ENCODE data around the gene ANKIB1.
A peak's percentile ranks its signal among the peaks of the same experiment; 100 is the strongest.

ANKIB1 gene

GRCh38 chr7:92245487-92246359 lies at the start of gene ANKIB1, which contains the start of gene KRIT1:
TSS of gene ANKIB1 (plus strand) at chr7:92245974. CDS start at chr7:92294979, 49,005 bp downstream.
TSS of gene KRIT1 (minus strand) at chr7:92245914. CDS start at chr7:92242135, 3,779 bp downstream.
- intact Hi-C loops (cut with micrococcal nuclease): loop anchor here (1.0 to 5.0 kb wide), 4 partner anchors 111 to 342 kb away; partner anchors contain the start of genes CYP51A1, GATAD1, PEX1 and RBM48
- H3K36me3 Mint-ChIP-seq (ENCODE audit: low read depth): peaks cover 24% of the 10 kb centered on the region
- no peaks in the 10 kb centered on the region for H3K27me3 Mint-ChIP-seq
- H3K27ac Mint-ChIP-seq: peak within 1 kb of the TSS; percentile 97
- peaks cover 27% of the 10 kb centered on the region for H3K4me1 Mint-ChIP-seq (ENCODE audit: low read depth)
- peak within 1 kb of the TSS; percentile 87 for H3K4me3 Mint-ChIP-seq
- H3K9me3 Mint-ChIP-seq: no peaks in the 10 kb centered on the region

DNA sequence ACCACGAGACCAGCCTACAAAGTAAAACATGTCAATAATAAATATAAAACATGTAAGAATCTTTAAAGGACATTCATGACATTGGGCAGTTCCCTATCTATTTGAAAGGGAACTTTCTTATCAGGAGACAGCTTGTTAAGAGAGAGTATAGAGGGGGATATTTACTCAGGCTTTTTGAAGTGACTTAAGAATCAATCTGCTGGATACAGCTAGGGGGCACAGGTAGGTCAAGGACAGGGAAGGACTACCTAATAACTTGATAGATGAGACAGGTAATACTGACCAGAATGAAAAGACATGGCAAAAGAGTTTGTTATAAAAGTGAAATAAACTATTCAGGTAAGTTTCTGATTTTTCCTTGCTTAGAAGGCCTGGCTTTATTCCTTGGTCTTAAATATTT lies 45.0 kb upstream of the ANKIB1 start:
- Mint-ChIP-seq H3K36me3 (ENCODE audit: low read depth) (peaks cover 66% of the 10 kb centered on the region), H3K4me3 (no peak overlapping the region), H3K4me1 (ENCODE audit: low read depth) (no peaks in the 10 kb centered on the region), H3K9me3 (no peaks in the 10 kb centered on the region), H3K27ac (no peak overlapping the region), H3K27me3 (no peaks in the 10 kb centered on the region)
- intact Hi-C loops (cut with micrococcal nuclease): no loop called here

- peaks cover 88% of the 10 kb centered on the region for H3K36me3 Mint-ChIP-seq (ENCODE audit: low read depth)
- H3K27ac Mint-ChIP-seq: no peak overlapping the region
- no peaks in the 10 kb centered on the region for H3K4me1 Mint-ChIP-seq (ENCODE audit: low read depth)
- intact Hi-C loops (cut with micrococcal nuclease): no loop called here
- peaks cover 18% of the 10 kb centered on the region for H3K9me3 Mint-ChIP-seq
- no peaks in the 10 kb centered on the region for H3K27me3 Mint-ChIP-seq
- no peak overlapping the region for H3K4me3 Mint-ChIP-seq
These were observed 39.8 kb upstream of the ANKIB1 start for GRCh38 chr7:92205987-92206386.

GRCh38 chr7:92206672-92207071 lies 39.1 kb upstream of the ANKIB1 start:
- Mint-ChIP-seq H3K27me3 (no peaks in the 10 kb centered on the region), H3K27ac (no peak overlapping the region), H3K4me1 (ENCODE audit: low read depth) (no peaks in the 10 kb centered on the region), H3K36me3 (ENCODE audit: low read depth) (peaks cover 94% of the 10 kb centered on the region), H3K4me3 (no peak overlapping the region), H3K9me3 (peaks cover 18% of the 10 kb centered on the region)
- intact Hi-C loops (cut with micrococcal nuclease): no loop called here

GRCh38 chr7:92221766-92222165 lies 24.0 kb upstream of the ANKIB1 start:
- Mint-ChIP-seq H3K36me3 (ENCODE audit: low read depth) (peaks cover 84% of the 10 kb centered on the region), H3K27me3 (no peaks in the 10 kb centered on the region), H3K27ac (no peak overlapping the region), H3K4me3 (no peak overlapping the region), H3K4me1 (ENCODE audit: low read depth) (no peaks in the 10 kb centered on the region), H3K9me3 (no peaks in the 10 kb centered on the region)
- intact Hi-C loops (cut with micrococcal nuclease): loop anchor here (10.0 kb wide), 1 partner anchor 123 kb away; no protein-coding TSS in a partner anchor

GRCh38 chr7:92226981-92227380 lies 18.8 kb upstream of the ANKIB1 start:
- no peaks in the 10 kb centered on the region for H3K4me1 Mint-ChIP-seq (ENCODE audit: low read depth)
- no peaks in the 10 kb centered on the region for H3K9me3 Mint-ChIP-seq
- intact Hi-C loops (cut with micrococcal nuclease): loop anchor here (10.0 kb wide), 1 partner anchor 118 kb away; no protein-coding TSS in a partner anchor
- H3K27me3 Mint-ChIP-seq: no peaks in the 10 kb centered on the region
- H3K36me3 Mint-ChIP-seq (ENCODE audit: low read depth): peaks cover 77% of the 10 kb centered on the region
- no peak overlapping the region for H3K4me3 Mint-ChIP-seq
- no peak overlapping the region for H3K27ac Mint-ChIP-seq

DNA sequence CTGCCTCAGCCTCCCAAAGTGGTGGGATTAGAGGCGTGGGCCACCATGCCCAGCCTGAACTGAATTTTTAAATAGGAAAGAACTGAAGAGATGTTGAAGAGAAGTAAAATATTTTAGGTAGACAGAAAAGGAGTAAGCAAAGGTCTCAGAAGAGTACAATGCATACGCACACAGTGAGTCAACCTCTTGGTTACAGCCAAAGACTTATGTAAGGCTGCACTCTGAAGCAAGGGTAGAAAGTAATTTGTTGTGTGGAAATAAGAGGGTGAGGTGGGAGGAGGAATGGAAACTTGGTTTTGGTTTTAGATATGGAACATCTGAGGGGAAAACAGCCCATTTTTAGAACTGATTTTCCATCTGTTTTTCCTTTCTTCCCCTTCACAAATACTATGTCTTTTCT lies 17.7 kb upstream of the ANKIB1 start:
- Mint-ChIP-seq H3K27me3 (no peaks in the 10 kb centered on the region), H3K4me3 (no peak overlapping the region), H3K4me1 (ENCODE audit: low read depth) (no peaks in the 10 kb centered on the region), H3K27ac (no peak overlapping the region), H3K9me3 (no peaks in the 10 kb centered on the region), H3K36me3 (ENCODE audit: low read depth) (peaks cover 83% of the 10 kb centered on the region)
- intact Hi-C loops (cut with micrococcal nuclease): loop anchor here (10.0 kb wide), 1 partner anchor 117 kb away; no protein-coding TSS in a partner anchor

DNA sequence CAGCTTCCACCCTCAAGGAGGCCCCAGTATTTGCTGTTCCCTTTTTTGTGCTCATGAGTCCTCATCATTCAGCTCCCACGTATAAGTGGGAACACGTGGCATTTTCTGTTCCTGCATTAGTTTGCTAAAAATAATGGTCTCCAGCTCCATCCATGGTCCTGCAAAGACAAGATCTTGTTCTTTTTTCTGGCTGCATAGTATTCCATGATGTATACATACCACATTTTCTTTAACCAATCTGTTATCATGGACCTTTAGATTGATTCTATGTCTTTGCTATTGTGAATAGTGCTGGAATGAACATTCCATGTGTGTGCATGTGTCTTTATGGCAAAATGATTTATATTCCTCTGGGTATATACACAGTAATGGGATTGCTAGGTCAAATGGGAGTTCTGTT lies 17.0 kb upstream of the ANKIB1 start:
- Mint-ChIP-seq H3K36me3 (ENCODE audit: low read depth) (peaks cover 85% of the 10 kb centered on the region), H3K4me1 (ENCODE audit: low read depth) (no peaks in the 10 kb centered on the region), H3K4me3 (no peak overlapping the region), H3K27me3 (no peaks in the 10 kb centered on the region), H3K9me3 (no peaks in the 10 kb centered on the region), H3K27ac (no peak overlapping the region)
- intact Hi-C loops (cut with micrococcal nuclease): loop anchor here (10.0 kb wide), 1 partner anchor 116 kb away; no protein-coding TSS in a partner anchor

- Mint-ChIP-seq H3K27me3 (no peaks in the 10 kb centered on the region), H3K4me3 (no peak overlapping the region), H3K4me1 (ENCODE audit: low read depth) (no peaks in the 10 kb centered on the region), H3K36me3 (ENCODE audit: low read depth) (peaks cover 83% of the 10 kb centered on the region), H3K27ac (no peak overlapping the region), H3K9me3 (no peaks in the 10 kb centered on the region)
- intact Hi-C loops (cut with micrococcal nuclease): no loop called here
These were observed 15.2 kb upstream of the ANKIB1 start for GRCh38 chr7:92230547-92230946.

DNA sequence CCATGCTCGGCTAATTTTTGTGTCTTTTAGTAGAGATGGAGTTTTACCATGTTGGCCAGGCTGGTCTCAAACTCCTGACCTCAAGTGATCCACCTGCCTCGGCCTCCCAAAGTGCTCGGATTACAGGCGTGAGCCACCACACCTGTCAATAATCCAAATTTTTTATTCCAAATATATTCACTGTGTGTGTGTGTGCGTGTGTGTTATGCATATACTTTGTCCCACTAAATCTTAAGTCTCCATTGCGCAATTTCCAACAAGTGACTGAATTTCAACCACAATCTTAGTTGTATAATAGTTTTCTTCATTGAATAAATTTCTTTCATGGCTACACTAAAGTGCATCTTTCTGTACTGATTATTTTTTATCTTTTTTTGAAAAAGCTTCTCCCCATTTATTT lies 2.8 kb upstream of the ANKIB1 start:
- peaks cover 22% of the 10 kb centered on the region for H3K4me1 Mint-ChIP-seq (ENCODE audit: low read depth)
- no peaks in the 10 kb centered on the region for H3K9me3 Mint-ChIP-seq
- intact Hi-C loops (cut with micrococcal nuclease): loop anchor here (5.0 kb wide), 1 partner anchor 301 kb away; the partner anchor contains the start of gene AKAP9
- peaks cover 39% of the 10 kb centered on the region for H3K36me3 Mint-ChIP-seq (ENCODE audit: low read depth)
- no peak overlapping the region for H3K27ac Mint-ChIP-seq
- H3K4me3 Mint-ChIP-seq: no peak overlapping the region
- no peaks in the 10 kb centered on the region for H3K27me3 Mint-ChIP-seq

DNA sequence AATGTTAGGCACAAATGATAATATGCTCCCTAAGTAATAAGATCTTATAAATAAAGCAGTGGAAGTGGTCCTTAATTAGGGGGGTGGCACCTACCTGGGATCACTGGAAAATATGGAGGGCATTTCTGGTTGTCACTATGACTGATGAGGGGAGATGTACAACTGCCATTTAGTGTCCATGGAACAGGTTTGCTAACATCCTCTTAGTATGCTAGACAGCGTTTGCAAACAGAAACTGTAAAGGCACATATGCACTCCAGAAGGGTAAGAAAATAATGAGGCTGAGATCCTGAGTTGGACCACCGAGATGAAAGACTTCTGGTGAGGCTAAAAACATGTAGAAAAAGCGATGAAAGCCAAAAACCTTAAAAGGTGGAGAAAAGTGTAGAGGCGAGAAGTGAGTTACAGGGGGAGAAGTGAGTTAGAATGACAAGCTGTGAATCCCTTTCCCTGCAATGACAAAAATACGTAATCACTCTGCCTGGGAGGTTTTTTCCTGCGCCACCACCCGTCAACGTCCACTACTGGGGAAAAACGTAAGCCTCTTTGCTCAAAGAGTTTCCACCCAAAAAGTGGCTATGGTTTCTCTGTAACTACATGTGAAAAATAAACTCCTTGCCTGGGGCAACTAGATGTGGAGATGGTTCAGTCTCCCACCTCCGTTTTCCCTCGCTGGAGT lies 827 bp upstream of the ANKIB1 start:
- Mint-ChIP-seq H3K27ac (peak overlapping the region; percentile 97), H3K4me3 (peak overlapping the region; percentile 87), H3K27me3 (no peaks in the 10 kb centered on the region), H3K9me3 (no peaks in the 10 kb centered on the region), H3K4me1 (ENCODE audit: low read depth) (peaks cover 27% of the 10 kb centered on the region), H3K36me3 (ENCODE audit: low read depth) (peaks cover 28% of the 10 kb centered on the region)
- intact Hi-C loops (cut with micrococcal nuclease): loop anchor here (2.0 to 5.0 kb wide), 4 partner anchors 110 to 342 kb away; partner anchors contain the start of genes AKAP9, CYP51A1, PEX1 and RBM48

DNA sequence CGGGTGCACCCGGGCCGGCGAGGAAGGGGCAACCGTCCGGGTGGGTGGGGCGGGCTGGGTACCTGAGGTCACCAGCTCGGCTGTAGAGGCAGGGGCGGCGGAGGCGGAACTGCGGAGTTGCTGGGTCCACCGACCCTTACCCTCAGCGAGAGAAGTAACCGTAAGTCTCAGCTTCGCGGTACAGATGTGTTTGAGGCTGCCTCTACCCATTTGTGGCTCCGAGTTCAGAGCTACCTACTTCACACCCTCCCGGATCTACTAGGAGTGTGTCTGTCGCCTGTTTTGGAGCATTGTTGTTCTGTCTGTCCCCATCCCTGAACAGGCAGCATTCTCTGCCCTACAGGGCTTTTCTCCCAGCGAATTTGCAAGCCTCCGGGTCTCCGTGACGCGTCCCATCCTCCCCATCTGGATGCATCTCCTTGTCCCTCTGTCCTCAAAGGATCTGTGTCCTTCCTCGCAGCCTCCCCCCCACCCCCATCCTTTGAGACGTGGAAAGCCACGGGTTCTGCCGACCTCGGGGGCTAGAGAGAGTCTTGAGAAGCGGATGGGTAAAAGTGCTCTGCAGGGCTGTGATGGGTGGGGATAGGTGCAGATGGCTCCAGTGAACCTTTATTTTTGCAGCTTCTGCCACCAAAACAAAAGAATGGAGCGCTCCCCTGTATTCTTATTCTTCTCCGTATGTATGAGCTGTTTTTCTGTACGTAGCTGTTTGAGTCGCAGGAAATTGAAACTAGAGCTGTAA lies 757 bp downstream of the ANKIB1 start:
- Mint-ChIP-seq H3K27ac (peak overlapping the region; percentile 97), H3K4me1 (ENCODE audit: low read depth) (peaks cover 30% of the 10 kb centered on the region), H3K36me3 (ENCODE audit: low read depth) (peaks cover 23% of the 10 kb centered on the region), H3K4me3 (peak overlapping the region; percentile 87), H3K9me3 (no peaks in the 10 kb centered on the region), H3K27me3 (no peaks in the 10 kb centered on the region)
- intact Hi-C loops (cut with micrococcal nuclease): loop anchor here (1.0 to 5.0 kb wide), 3 partner anchors 201 to 341 kb away; partner anchors contain the start of genes GATAD1, PEX1 and RBM48

- Mint-ChIP-seq H3K4me1 (ENCODE audit: low read depth) (peaks cover 23% of the 10 kb centered on the region), H3K4me3 (no peak overlapping the region)
- intact Hi-C loops (cut with micrococcal nuclease): no loop called here
These were observed 4.8 kb downstream of the ANKIB1 start for GRCh38 chr7:92250603-92251002.

More at GRCh38 chr7:92250603-92251002, 4.8 kb downstream of the ANKIB1 start:
- peaks cover 11% of the 10 kb centered on the region for H3K36me3 Mint-ChIP-seq (ENCODE audit: low read depth)
- no peak overlapping the region for H3K27ac Mint-ChIP-seq
- no peaks in the 10 kb centered on the region for H3K27me3 Mint-ChIP-seq
- peaks cover 8% of the 10 kb centered on the region for H3K9me3 Mint-ChIP-seq

Data from dendritic cell treated with granulocyte-macrophage colony-stimulating factor and Interleukin-4, amounts not matched to agents 40 ng/mL and 50 ng/mL, for 4 days (primary cell).